Ishikawa (cell line): ENCODE data around the gene RAI1.

ENCODE experiments used
- CEBPB ChIP-seq: IDR thresholded peaks from 2 replicates; pipeline ENCODE4 v1.6.1; 2012
- CREB1 ChIP-seq: IDR thresholded peaks from 2 replicates; pipeline ENCODE4 v1.6.1; 2012; ENCODE audit warnings: low read depth
- EGR1 ChIP-seq: IDR thresholded peaks from 2 replicates; pipeline ENCODE4 v1.6.1; 2012
- EP300 ChIP-seq: IDR thresholded peaks from 2 replicates; pipeline ENCODE4 v1.6.1; 2012; ENCODE audit warnings: borderline replicate concordance
- FOXM1 ChIP-seq: IDR thresholded peaks from 2 replicates; pipeline ENCODE4 v1.6.1; 2012; ENCODE audit warnings: low read depth, borderline replicate concordance
- NFIC ChIP-seq: IDR thresholded peaks from 2 replicates; pipeline ENCODE4 v1.6.1; 2012
- RAD21 ChIP-seq: IDR thresholded peaks from 2 replicates; pipeline ENCODE4 v1.6.1; 2012; ENCODE audit warnings: low read depth
- REST ChIP-seq: IDR thresholded peaks from 2 replicates; pipeline ENCODE4 v1.6.1; 2012; ENCODE audit warnings: low read depth, mild to moderate bottlenecking
- TAF1 ChIP-seq: IDR thresholded peaks from 2 replicates; pipeline ENCODE4 v1.6.1; 2012; ENCODE audit warnings: low read depth, mild to moderate bottlenecking
- TCF12 ChIP-seq: IDR thresholded peaks from 2 replicates; pipeline ENCODE4 v1.6.1; 2012; ENCODE audit warnings: low read depth
- TEAD4 ChIP-seq: IDR thresholded peaks from 2 replicates; pipeline ENCODE4 v1.6.1; 2012
- YY1 ChIP-seq: IDR thresholded peaks from 2 replicates; pipeline ENCODE4 v1.6.1; 2012; ENCODE audit warnings: low read depth
- TF ChIP-seq, protein P1 (sequence below): IDR thresholded peaks from 2 replicates; pipeline ENCODE4 v1.6.1; 2012

- TF ChIP-seq TCF12 (peak; percentile 90), REST (no peak), TEAD4 (peak; percentile 71), FOXM1 (peak; percentile 62; the same call in 1 of the 2 replicates), RAD21 (no peak), CREB1 (0 out of 2 replicates have a peak, but pooled peaks have one; percentile 20), TAF1 (peak; percentile 44; the same call in 1 of the 2 replicates), EGR1 (no peak; the same call in 1 of the 2 replicates), YY1 (peak; percentile 36; the same call in 1 of the 2 replicates), EP300 (peak; percentile 70), CEBPB (no peak), NFIC (peak; percentile 93)
- TF ChIP-seq, protein P1, sequence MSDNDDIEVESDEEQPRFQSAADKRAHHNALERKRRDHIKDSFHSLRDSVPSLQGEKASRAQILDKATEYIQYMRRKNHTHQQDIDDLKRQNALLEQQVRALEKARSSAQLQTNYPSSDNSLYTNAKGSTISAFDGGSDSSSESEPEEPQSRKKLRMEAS = peak; percentile 62; the same call in 1 of the 2 replicates
Measured at GRCh38 chr17:17783825-17784656, 102.8 kb downstream of the RAI1 start.
